ENCODE results near the gene VASP.

VASP gene

GRCh38 chr19:45473682-45474605 lies 33.3 kb upstream of the VASP start:
- no peak for DNase-seq

- DNase-seq = no peak
Measured at GRCh38 chr19:45474606-45475521, 32.4 kb upstream of the VASP start.

GRCh38 chr19:45475537-45476291 lies 31.6 kb upstream of the VASP start:
- no peak for DNase-seq

- no peak for DNase-seq
Measured at GRCh38 chr19:45476304-45476703, 31.0 kb upstream of the VASP start.

- no peak for DNase-seq
Measured at GRCh38 chr19:45477186-45477585, 30.1 kb upstream of the VASP start.

- DNase-seq = peak; percentile 76
Measured at GRCh38 chr19:45477713-45478453, 29.4 kb upstream of the VASP start.

GRCh38 chr19:45478454-45479238 lies 28.6 kb upstream of the VASP start:
- DNase-seq = peak; percentile 92

GRCh38 chr19:45483033-45483432 lies 24.2 kb upstream of the VASP start:
- DNase-seq = no peak

GRCh38 chr19:45484273-45484945 lies 22.9 kb upstream of the VASP start:
- peak; percentile 49 for DNase-seq

- DNase-seq = peak; percentile 89
Measured at GRCh38 chr19:45485305-45486077, 21.8 kb upstream of the VASP start.

- no peak for DNase-seq
Measured at GRCh38 chr19:45488708-45489107, 18.6 kb upstream of the VASP start.

- DNase-seq = no peak
Measured at GRCh38 chr19:45489216-45489855, 17.9 kb upstream of the VASP start.

GRCh38 chr19:45492137-45492626 lies 15.1 kb upstream of the VASP start:
- DNase-seq = no peak

GRCh38 chr19:45492627-45493470 lies 14.4 kb upstream of the VASP start:
- peak; percentile 79 for DNase-seq

GRCh38 chr19:45494261-45494916 lies 12.9 kb upstream of the VASP start:
- no peak for DNase-seq

- no peak for DNase-seq
Measured at GRCh38 chr19:45495178-45495577, 12.1 kb upstream of the VASP start.

GRCh38 chr19:45496349-45496953 lies 10.8 kb upstream of the VASP start:
- DNase-seq = peak; percentile 4
